Measurements from ENCODE around the gene LHFPL2. TPM values are rescaled to one million over a fixed set of nuclear protein-coding genes. Genes with fewer than 3 reads are reported as not detected.

LHFPL2 gene
- total and polyA plus RNA-seq, 2 donors (not counting 1 experiment from before 2014, with no cell fraction given) = 3.8 to 35.5 TPM

GRCh38 chr5:78574131-78574673 lies 74.4 kb downstream of the LHFPL2 start:
- Histone ChIP-seq H3K4me1 (ENCODE audit: control insufficient read depth in 2 of 2, insufficient read depth in 2 of 2, low read length in 2 of 2) (peaks cover 22 to 25% of the 10 kb centered on the region in 2 donors), H3K27me3 (replicated peaks in 1 of 4; ENCODE audit: control extremely low read depth in 1 of 4, control insufficient read depth in 3 of 4, insufficient read depth in 4 of 4, low read length in 3 of 4) (no peaks in the 10 kb centered on the region), H3K4me3 (ENCODE audit: control extremely low read depth in 1 of 5, extremely low read depth in 1 of 5, insufficient read depth in 1 of 5, low read depth in 2 of 5, low read length in 4 of 5) (peak overlapping the region in 1 of 5 experiments; percentile 19), H3K79me2 (ENCODE audit: control insufficient read depth, insufficient read depth, low read length) (no peaks in the 10 kb centered on the region), H4K20me1 (ENCODE audit: control insufficient read depth, insufficient read depth, low read length, poor library complexity, severe bottlenecking) (no peaks in the 10 kb centered on the region), H3K9ac (ENCODE audit: low read length) (peak overlapping the region; percentile 27), H2AFZ (ENCODE audit: insufficient read depth, low read depth, low read length, poor library complexity, severe bottlenecking) (peak overlapping the region; percentile 53), H3K36me3 (replicated peaks in 1 of 2; ENCODE audit: control extremely low read depth in 1 of 2, control insufficient read depth in 1 of 2, extremely low read depth in 1 of 2, insufficient read depth in 2 of 2, low read length in 1 of 2) (no peaks in the 10 kb centered on the region), H3K9me3 (ENCODE audit: control extremely low read depth in 1 of 3, control insufficient read depth in 2 of 3, insufficient read depth in 1 of 3, low read length in 2 of 3) (no peaks in the 10 kb centered on the region), H3K27ac (ENCODE audit: low read length in 2 of 2) (peak overlapping the region; percentile 52 to 63), H3K4me2 (replicated peaks; ENCODE audit: low read depth, low read length, poor library complexity, severe bottlenecking) (peak overlapping the region; percentile 58)
- ChIA-PET CTCF (interaction anchor here (1.0 to 2.3 kb wide), 4 partner anchors 106 to 411 kb away, joined by 3 to 13 read pairs (median 3); no protein-coding TSS in a partner anchor), POLR2A (no interaction called here)
- intact Hi-C loops (cut with micrococcal nuclease) = loop anchor here (10.0 kb wide), 1 partner anchor 251 kb away; no protein-coding TSS in a partner anchor
- Mint-ChIP-seq H3K4me1 (peaks cover 27% of the 10 kb centered on the region), H3K27me3 (no peaks in the 10 kb centered on the region), H3K27ac (peak overlapping the region; percentile 58), H3K9me3 (ENCODE audit: insufficient read depth) (no peaks in the 10 kb centered on the region), H3K4me3 (peak overlapping the region; percentile 64)
- DNase-seq = peak; percentile 51
- WGBS (ENCODE audit: insufficient coverage) = 0% methylated on average over 3 of the region's 4 CpGs
- TF ChIP-seq EZH2 (IDR thresholded peaks at IDR 0.05; ENCODE audit: borderline replicate concordance, insufficient read depth, low read depth, low read length, poor library complexity, severe bottlenecking) = no peak
- TF ChIP-seq CTCF (IDR thresholded peaks at IDR 0.05) = no peak
- ATAC-seq (ENCODE audit: low read depth) = peak; percentile 85

GRCh38 chr5:78573318-78573717 lies 75.3 kb downstream of the LHFPL2 start:
- peak overlapping the region; percentile 62 for H3K27ac Mint-ChIP-seq
- ATAC-seq (ENCODE audit: low read depth) = peak; percentile 31
- H3K4me3 Mint-ChIP-seq = peak overlapping the region; percentile 64
- intact Hi-C loops (cut with micrococcal nuclease) = loop anchor here (10.0 kb wide), 1 partner anchor 251 kb away; no protein-coding TSS in a partner anchor
- H3K27me3 ChIP-seq (replicated peaks in 1 of 4; ENCODE audit: control extremely low read depth in 1 of 4, control insufficient read depth in 3 of 4, insufficient read depth in 4 of 4, low read length in 3 of 4) = no peaks in the 10 kb centered on the region
- POLR2A ChIA-PET = no interaction called here
- DNase-seq = peak; percentile 17
- WGBS (ENCODE audit: insufficient coverage) = 0% methylated on average over 1 of the region's 2 CpGs
- no peaks in the 10 kb centered on the region for H3K9me3 Mint-ChIP-seq (ENCODE audit: insufficient read depth)
- H3K36me3 ChIP-seq (replicated peaks in 1 of 2; ENCODE audit: control extremely low read depth in 1 of 2, control insufficient read depth in 1 of 2, extremely low read depth in 1 of 2, insufficient read depth in 2 of 2, low read length in 1 of 2) = no peaks in the 10 kb centered on the region
- no peaks in the 10 kb centered on the region for H3K9me3 ChIP-seq (ENCODE audit: control extremely low read depth in 1 of 3, control insufficient read depth in 2 of 3, insufficient read depth in 1 of 3, low read length in 2 of 3)
- peak overlapping the region; percentile 46 for H2AFZ ChIP-seq (ENCODE audit: insufficient read depth, low read depth, low read length, poor library complexity, severe bottlenecking)
- H3K27me3 Mint-ChIP-seq = no peaks in the 10 kb centered on the region
- no peak overlapping the region for H3K27ac ChIP-seq (ENCODE audit: low read length in 2 of 2)
- no peaks in the 10 kb centered on the region for H4K20me1 ChIP-seq (ENCODE audit: control insufficient read depth, insufficient read depth, low read length, poor library complexity, severe bottlenecking)
- no peaks in the 10 kb centered on the region for H3K79me2 ChIP-seq (ENCODE audit: control insufficient read depth, insufficient read depth, low read length)
- TF ChIP-seq CTCF (IDR thresholded peaks at IDR 0.05) (no peak), EZH2 (IDR thresholded peaks at IDR 0.05; ENCODE audit: borderline replicate concordance, insufficient read depth, low read depth, low read length, poor library complexity, severe bottlenecking) (no peak)
- peak overlapping the region; percentile 58 for H3K4me2 ChIP-seq (replicated peaks; ENCODE audit: low read depth, low read length, poor library complexity, severe bottlenecking)
- H3K4me1 ChIP-seq (ENCODE audit: control insufficient read depth in 2 of 2, insufficient read depth in 2 of 2, low read length in 2 of 2) = peaks cover 22 to 28% of the 10 kb centered on the region in 2 donors
- peaks cover 36% of the 10 kb centered on the region for H3K4me1 Mint-ChIP-seq
- peak overlapping the region in 1 of 5 experiments; percentile 19 for H3K4me3 ChIP-seq (ENCODE audit: control extremely low read depth in 1 of 5, extremely low read depth in 1 of 5, insufficient read depth in 1 of 5, low read depth in 2 of 5, low read length in 4 of 5)
- peak overlapping the region; percentile 27 for H3K9ac ChIP-seq (ENCODE audit: low read length)
- CTCF ChIA-PET = interaction anchor here (1.2 to 2.3 kb wide), 3 partner anchors 105 to 412 kb away, joined by 3 to 13 read pairs (median 3); no protein-coding TSS in a partner anchor
